Dedifferentiated amniotic fluid mesenchymal stem cell (primary cell): ENCODE results near the gene GRHL1.

Experiments
- DNase-seq: peaks from one replicate; pipeline ENCODE4 v3.0.0-alpha.2; 2016; ENCODE audit errors: extremely low spot score

Gene GRHL1

GRCh38 chr2:10041711-10042110, 90.2 kb downstream of the GRHL1 start:
- DNase-seq: no peak

GRCh38 chr2:10042301-10043161, 91.0 kb downstream of the GRHL1 start:
- peak; percentile 25 for DNase-seq

GRCh38 chr2:10043256-10043905, 91.9 kb downstream of the GRHL1 start, which contains the start of gene KLF11:
Gene KLF11 (plus strand): TSS chr2:10043550. CDS start chr2:10043717, 167 bp downstream.
- peak; percentile 75 for DNase-seq

- DNase-seq: peak; percentile 89
Measured at GRCh38 chr2:10043906-10044601, 92.6 kb downstream of the GRHL1 start.

- no peak for DNase-seq
Measured at GRCh38 chr2:10045561-10046355, 94.3 kb downstream of the GRHL1 start.

- DNase-seq: no peak
Measured at GRCh38 chr2:10046931-10047330, 95.4 kb downstream of the GRHL1 start.

GRCh38 chr2:10047616-10048500, 96.4 kb downstream of the GRHL1 start:
- DNase-seq: no peak

GRCh38 chr2:10048501-10049171, 97.1 kb downstream of the GRHL1 start:
- DNase-seq: peak; percentile 49
